Kidney epithelial cell (primary cell): ENCODE data around the gene ARV1. TPM values are rescaled to one million over a fixed set of nuclear protein-coding genes. Genes with fewer than 3 reads are reported as not detected.

ENCODE experiments used
- DNase-seq: peaks from one replicate; pipeline ENCODE4 v3.0.0-alpha.2; 2010; ENCODE audit warnings: low read depth
- H3K27me3 ChIP-seq: 2 replicates; pipeline ENCODE4 v1.6.0; 2011; ENCODE audit warnings: low read length; ENCODE audit not compliant: control insufficient read depth, insufficient read depth
- H3K36me3 ChIP-seq: 2 replicates; pipeline ENCODE4 v1.5.1; 2011; ENCODE audit warnings: low read length; ENCODE audit not compliant: control insufficient read depth, insufficient read depth
- H3K4me3 ChIP-seq: 2 replicates; pipeline ENCODE4 v1.5.1; 2011; ENCODE audit warnings: low read depth, mild to moderate bottlenecking, control low read depth, low read length
- CTCF ChIP-seq: IDR thresholded peaks from 2 replicates; pipeline ENCODE4 v1.5.1; 2011; ENCODE audit warnings: mild to moderate bottlenecking, moderate library complexity, low read length, control low read depth, inconsistent platforms; ENCODE audit not compliant: insufficient read depth, poor library complexity, severe bottlenecking
- total RNA-seq: library from RNA; depleted of rRNA; stranded (reverse); fragments of >200 nt; gene quantifications from 2 replicates; pipeline ENCODE4 v1.2.3, GENCODE V29; 2015

Gene ARV1
- total RNA-seq, 1 donor from 2014 or later, result 12.0 TPM

- no peak for DNase-seq
- no peak overlapping the region for H3K4me3 ChIP-seq
- no peaks in the 10 kb centered on the region for H3K27me3 ChIP-seq
- H3K36me3 ChIP-seq, result no peaks in the 10 kb centered on the region
- TF ChIP-seq CTCF, result no peak
Measured at GRCh38 chr1:230985711-230986110, 6.8 kb downstream of the ARV1 start.

- DNase-seq, result no peak
Measured at GRCh38 chr1:230986976-230987375, 8.1 kb downstream of the ARV1 start.

GRCh38 chr1:230987448-230987847 is 8.6 kb downstream of the ARV1 start:
- Histone ChIP-seq H3K27me3 (no peaks in the 10 kb centered on the region), H3K4me3 (no peak overlapping the region), H3K36me3 (peaks cover 3% of the 10 kb centered on the region)
- TF ChIP-seq CTCF, result no peak
- no peak for DNase-seq

More at GRCh38 chr1:230986976-230987375, 8.1 kb downstream of the ARV1 start:
- Histone ChIP-seq H3K36me3 (peaks cover 3% of the 10 kb centered on the region), H3K27me3 (no peaks in the 10 kb centered on the region), H3K4me3 (no peak overlapping the region)
- TF ChIP-seq CTCF, result no peak

GRCh38 chr1:230992100-230992774 is 13.3 kb downstream of the ARV1 start:
- H3K27me3 ChIP-seq, result no peaks in the 10 kb centered on the region
- no peak for DNase-seq
- peaks cover 3% of the 10 kb centered on the region for H3K36me3 ChIP-seq
- no peak overlapping the region for H3K4me3 ChIP-seq
- TF ChIP-seq CTCF, result no peak

GRCh38 chr1:230994860-230995259 is 16.0 kb downstream of the ARV1 start:
- H3K27me3 ChIP-seq, result no peaks in the 10 kb centered on the region
- DNase-seq, result no peak
- no peak for TF ChIP-seq CTCF
- H3K36me3 ChIP-seq, result peaks cover 4% of the 10 kb centered on the region
- H3K4me3 ChIP-seq, result no peak overlapping the region

- H3K4me3 ChIP-seq, result no peak overlapping the region
- no peak for TF ChIP-seq CTCF
- no peak for DNase-seq
- no peaks in the 10 kb centered on the region for H3K27me3 ChIP-seq
- peaks cover 1% of the 10 kb centered on the region for H3K36me3 ChIP-seq
Measured at GRCh38 chr1:231000201-231000600, 21.3 kb downstream of the ARV1 start.
